GM23338 (cell line): ENCODE results near the gene MAP4K1.

ENCODE experiments used
- CREB1 ChIP-seq: fragments of 250-450 bp; sonication (Bioruptor Pico); IDR thresholded peaks from 2 replicates; pipeline ENCODE4 v1.5.0; 2020; ENCODE audit warnings: low read depth, mild to moderate bottlenecking, moderate library complexity
- EZH2 ChIP-seq: fragments of 200-600 bp; sonication (generic); IDR thresholded peaks from one replicate; pipeline ENCODE4 v1.8.0; 2017; ENCODE audit warnings: antibody characterized with exemption, mild to moderate bottlenecking, low read depth; ENCODE audit not compliant: unreplicated experiment
- EZH2phosphoT487 ChIP-seq: fragments of 200-600 bp; sonication (generic); IDR thresholded peaks from one replicate; pipeline ENCODE4 v1.8.1; 2018; ENCODE audit warnings: antibody characterized with exemption; ENCODE audit not compliant: unreplicated experiment
- JUNB ChIP-seq: IDR thresholded peaks from one replicate; pipeline ENCODE4 v1.6.1; 2016; ENCODE audit warnings: antibody characterized with exemption; ENCODE audit not compliant: unreplicated experiment
- NANOG ChIP-seq: IDR thresholded peaks from 2 replicates; pipeline ENCODE4 v1.6.1; 2016; ENCODE audit warnings: antibody characterized with exemption, borderline replicate concordance
- POLR2AphosphoS5 ChIP-seq: IDR thresholded peaks from 2 replicates; pipeline ENCODE4 v1.6.1; 2016; ENCODE audit warnings: antibody characterized with exemption, low read depth
- STAT1 ChIP-seq: IDR thresholded peaks from one replicate; pipeline ENCODE4 v1.6.1; 2016; ENCODE audit warnings: antibody characterized with exemption; ENCODE audit not compliant: unreplicated experiment
- ZNF114 ChIP-seq: fragments of 250-450 bp; sonication (Bioruptor Pico); IDR thresholded peaks from 2 replicates; pipeline ENCODE4 v1.5.0; 2020; ENCODE audit warnings: mild to moderate bottlenecking, moderate library complexity
- ZNF331 ChIP-seq: fragments of 250-450 bp; sonication (Bioruptor Pico); IDR thresholded peaks from 2 replicates; pipeline ENCODE4 v1.5.0; 2020; ENCODE audit warnings: low read depth, mild to moderate bottlenecking, moderate library complexity
- TF ChIP-seq, protein P1 (sequence below), 2 experiments: fragments of 200-600 bp in 1 of 2; sonication (generic) in 1 of 2; conservative IDR thresholded peaks; 2 replicates each; pipeline versions ENCODE4 v1.5.1 to v1.6.1; 2016 to 2017; ENCODE audit warnings: antibody characterized with exemption in 2 of 2, low read depth in 2 of 2, mild to moderate bottlenecking in 2 of 2, moderate library complexity in 1 of 2
- TF ChIP-seq, protein P2 (sequence below): IDR thresholded peaks from one replicate; pipeline ENCODE4 v1.6.1; 2018; ENCODE audit warnings: antibody characterized with exemption; ENCODE audit not compliant: unreplicated experiment
- TF ChIP-seq, protein P3 (sequence below): IDR thresholded peaks from 2 replicates; pipeline ENCODE4 v1.6.1; 2016; ENCODE audit warnings: antibody characterized with exemption
- TF ChIP-seq, protein P4 (sequence below): fragments of 250-450 bp; sonication (Bioruptor Pico); IDR thresholded peaks from 2 replicates; pipeline ENCODE4 v1.5.0; 2020; ENCODE audit warnings: mild to moderate bottlenecking, moderate library complexity

DNA sequence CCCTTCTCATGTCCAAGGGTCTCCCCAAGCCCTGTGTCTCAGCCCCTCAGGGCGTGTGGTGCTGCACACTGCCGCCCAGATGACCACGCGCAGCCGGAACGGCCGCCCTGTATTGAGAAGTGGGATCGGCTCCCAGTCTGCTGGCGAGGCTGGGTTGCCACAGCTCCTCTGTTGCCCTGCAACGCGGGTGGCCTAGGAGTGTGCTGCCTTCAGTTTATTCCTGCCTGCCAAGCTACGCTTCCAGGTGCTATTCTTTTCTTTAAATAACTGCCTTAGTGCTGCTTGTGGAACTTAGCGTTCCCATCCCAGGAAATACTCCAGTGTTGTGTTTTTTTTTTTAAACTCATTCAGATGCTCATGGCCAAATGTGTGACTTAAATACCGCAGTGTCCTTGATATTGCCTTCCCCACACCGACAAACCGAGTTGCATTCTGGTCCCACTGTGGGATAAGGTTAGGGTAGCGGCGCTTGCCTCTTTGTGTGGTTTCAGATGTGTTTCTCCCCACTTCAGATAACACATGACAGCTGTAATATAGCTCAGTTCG, 46.3 kb upstream of the MAP4K1 start:
- TF ChIP-seq, protein P1, sequence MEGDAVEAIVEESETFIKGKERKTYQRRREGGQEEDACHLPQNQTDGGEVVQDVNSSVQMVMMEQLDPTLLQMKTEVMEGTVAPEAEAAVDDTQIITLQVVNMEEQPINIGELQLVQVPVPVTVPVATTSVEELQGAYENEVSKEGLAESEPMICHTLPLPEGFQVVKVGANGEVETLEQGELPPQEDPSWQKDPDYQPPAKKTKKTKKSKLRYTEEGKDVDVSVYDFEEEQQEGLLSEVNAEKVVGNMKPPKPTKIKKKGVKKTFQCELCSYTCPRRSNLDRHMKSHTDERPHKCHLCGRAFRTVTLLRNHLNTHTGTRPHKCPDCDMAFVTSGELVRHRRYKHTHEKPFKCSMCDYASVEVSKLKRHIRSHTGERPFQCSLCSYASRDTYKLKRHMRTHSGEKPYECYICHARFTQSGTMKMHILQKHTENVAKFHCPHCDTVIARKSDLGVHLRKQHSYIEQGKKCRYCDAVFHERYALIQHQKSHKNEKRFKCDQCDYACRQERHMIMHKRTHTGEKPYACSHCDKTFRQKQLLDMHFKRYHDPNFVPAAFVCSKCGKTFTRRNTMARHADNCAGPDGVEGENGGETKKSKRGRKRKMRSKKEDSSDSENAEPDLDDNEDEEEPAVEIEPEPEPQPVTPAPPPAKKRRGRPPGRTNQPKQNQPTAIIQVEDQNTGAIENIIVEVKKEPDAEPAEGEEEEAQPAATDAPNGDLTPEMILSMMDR (conservative IDR thresholded peaks at IDR 0.05; ENCODE audit: low read depth in 2 of 2) = no peak
- TF ChIP-seq ZNF114 = no peak
- TF ChIP-seq EZH2 = no peak
- TF ChIP-seq, protein P2, sequence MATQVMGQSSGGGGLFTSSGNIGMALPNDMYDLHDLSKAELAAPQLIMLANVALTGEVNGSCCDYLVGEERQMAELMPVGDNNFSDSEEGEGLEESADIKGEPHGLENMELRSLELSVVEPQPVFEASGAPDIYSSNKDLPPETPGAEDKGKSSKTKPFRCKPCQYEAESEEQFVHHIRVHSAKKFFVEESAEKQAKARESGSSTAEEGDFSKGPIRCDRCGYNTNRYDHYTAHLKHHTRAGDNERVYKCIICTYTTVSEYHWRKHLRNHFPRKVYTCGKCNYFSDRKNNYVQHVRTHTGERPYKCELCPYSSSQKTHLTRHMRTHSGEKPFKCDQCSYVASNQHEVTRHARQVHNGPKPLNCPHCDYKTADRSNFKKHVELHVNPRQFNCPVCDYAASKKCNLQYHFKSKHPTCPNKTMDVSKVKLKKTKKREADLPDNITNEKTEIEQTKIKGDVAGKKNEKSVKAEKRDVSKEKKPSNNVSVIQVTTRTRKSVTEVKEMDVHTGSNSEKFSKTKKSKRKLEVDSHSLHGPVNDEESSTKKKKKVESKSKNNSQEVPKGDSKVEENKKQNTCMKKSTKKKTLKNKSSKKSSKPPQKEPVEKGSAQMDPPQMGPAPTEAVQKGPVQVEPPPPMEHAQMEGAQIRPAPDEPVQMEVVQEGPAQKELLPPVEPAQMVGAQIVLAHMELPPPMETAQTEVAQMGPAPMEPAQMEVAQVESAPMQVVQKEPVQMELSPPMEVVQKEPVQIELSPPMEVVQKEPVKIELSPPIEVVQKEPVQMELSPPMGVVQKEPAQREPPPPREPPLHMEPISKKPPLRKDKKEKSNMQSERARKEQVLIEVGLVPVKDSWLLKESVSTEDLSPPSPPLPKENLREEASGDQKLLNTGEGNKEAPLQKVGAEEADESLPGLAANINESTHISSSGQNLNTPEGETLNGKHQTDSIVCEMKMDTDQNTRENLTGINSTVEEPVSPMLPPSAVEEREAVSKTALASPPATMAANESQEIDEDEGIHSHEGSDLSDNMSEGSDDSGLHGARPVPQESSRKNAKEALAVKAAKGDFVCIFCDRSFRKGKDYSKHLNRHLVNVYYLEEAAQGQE = no peak
- no peak for TF ChIP-seq EZH2phosphoT487
- no peak for TF ChIP-seq POLR2AphosphoS5
- TF ChIP-seq JUNB = no peak
- no peak for TF ChIP-seq STAT1
- TF ChIP-seq, protein P3, sequence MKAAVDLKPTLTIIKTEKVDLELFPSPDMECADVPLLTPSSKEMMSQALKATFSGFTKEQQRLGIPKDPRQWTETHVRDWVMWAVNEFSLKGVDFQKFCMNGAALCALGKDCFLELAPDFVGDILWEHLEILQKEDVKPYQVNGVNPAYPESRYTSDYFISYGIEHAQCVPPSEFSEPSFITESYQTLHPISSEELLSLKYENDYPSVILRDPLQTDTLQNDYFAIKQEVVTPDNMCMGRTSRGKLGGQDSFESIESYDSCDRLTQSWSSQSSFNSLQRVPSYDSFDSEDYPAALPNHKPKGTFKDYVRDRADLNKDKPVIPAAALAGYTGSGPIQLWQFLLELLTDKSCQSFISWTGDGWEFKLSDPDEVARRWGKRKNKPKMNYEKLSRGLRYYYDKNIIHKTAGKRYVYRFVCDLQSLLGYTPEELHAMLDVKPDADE = no peak
- TF ChIP-seq NANOG = no peak
- no peak for TF ChIP-seq ZNF331 (CRISPR knock-in tag)
- TF ChIP-seq, protein P4, sequence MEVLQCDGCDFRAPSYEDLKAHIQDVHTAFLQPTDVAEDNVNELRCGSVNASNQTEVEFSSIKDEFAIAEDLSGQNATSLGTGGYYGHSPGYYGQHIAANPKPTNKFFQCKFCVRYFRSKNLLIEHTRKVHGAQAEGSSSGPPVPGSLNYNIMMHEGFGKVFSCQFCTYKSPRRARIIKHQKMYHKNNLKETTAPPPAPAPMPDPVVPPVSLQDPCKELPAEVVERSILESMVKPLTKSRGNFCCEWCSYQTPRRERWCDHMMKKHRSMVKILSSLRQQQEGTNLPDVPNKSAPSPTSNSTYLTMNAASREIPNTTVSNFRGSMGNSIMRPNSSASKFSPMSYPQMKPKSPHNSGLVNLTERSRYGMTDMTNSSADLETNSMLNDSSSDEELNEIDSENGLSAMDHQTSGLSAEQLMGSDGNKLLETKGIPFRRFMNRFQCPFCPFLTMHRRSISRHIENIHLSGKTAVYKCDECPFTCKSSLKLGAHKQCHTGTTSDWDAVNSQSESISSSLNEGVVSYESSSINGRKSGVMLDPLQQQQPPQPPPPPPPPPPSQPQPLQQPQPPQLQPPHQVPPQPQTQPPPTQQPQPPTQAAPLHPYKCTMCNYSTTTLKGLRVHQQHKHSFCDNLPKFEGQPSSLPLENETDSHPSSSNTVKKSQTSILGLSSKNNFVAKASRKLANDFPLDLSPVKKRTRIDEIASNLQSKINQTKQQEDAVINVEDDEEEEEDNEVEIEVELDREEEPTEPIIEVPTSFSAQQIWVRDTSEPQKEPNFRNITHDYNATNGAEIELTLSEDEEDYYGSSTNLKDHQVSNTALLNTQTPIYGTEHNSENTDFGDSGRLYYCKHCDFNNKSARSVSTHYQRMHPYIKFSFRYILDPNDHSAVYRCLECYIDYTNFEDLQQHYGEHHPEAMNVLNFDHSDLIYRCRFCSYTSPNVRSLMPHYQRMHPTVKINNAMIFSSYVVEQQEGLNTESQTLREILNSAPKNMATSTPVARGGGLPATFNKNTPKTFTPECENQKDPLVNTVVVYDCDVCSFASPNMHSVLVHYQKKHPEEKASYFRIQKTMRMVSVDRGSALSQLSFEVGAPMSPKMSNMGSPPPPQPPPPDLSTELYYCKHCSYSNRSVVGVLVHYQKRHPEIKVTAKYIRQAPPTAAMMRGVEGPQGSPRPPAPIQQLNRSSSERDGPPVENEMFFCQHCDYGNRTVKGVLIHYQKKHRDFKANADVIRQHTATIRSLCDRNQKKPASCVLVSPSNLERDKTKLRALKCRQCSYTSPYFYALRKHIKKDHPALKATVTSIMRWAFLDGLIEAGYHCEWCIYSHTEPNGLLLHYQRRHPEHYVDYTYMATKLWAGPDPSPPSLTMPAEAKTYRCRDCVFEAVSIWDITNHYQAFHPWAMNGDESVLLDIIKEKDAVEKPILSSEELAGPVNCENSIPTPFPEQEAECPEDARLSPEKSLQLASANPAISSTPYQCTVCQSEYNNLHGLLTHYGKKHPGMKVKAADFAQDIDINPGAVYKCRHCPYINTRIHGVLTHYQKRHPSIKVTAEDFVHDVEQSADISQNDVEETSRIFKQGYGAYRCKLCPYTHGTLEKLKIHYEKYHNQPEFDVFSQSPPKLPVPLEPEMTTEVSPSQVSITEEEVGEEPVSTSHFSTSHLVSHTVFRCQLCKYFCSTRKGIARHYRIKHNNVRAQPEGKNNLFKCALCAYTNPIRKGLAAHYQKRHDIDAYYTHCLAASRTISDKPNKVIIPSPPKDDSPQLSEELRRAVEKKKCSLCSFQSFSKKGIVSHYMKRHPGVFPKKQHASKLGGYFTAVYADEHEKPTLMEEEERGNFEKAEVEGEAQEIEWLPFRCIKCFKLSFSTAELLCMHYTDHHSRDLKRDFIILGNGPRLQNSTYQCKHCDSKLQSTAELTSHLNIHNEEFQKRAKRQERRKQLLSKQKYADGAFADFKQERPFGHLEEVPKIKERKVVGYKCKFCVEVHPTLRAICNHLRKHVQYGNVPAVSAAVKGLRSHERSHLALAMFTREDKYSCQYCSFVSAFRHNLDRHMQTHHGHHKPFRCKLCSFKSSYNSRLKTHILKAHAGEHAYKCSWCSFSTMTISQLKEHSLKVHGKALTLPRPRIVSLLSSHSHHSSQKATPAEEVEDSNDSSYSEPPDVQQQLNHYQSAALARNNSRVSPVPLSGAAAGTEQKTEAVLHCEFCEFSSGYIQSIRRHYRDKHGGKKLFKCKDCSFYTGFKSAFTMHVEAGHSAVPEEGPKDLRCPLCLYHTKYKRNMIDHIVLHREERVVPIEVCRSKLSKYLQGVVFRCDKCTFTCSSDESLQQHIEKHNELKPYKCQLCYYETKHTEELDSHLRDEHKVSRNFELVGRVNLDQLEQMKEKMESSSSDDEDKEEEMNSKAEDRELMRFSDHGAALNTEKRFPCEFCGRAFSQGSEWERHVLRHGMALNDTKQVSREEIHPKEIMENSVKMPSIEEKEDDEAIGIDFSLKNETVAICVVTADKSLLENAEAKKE (CRISPR knock-in tag) = no peak
- no peak for TF ChIP-seq CREB1 (CRISPR knock-in tag)
